Mucosa of descending colon (tissue), 3 donors: Measurements from ENCODE around the gene OPCML. TPM values are rescaled to one million over a fixed set of nuclear protein-coding genes. Genes with fewer than 3 reads are reported as not detected.

Experiments
- ATAC-seq: fragments of 200-7000 bp; cut with Tn5 transposase; one replicate; pipeline ENCODE4 v1.9.1; 2020; ENCODE audit warnings: mild to moderate bottlenecking, moderate library complexity
- DNase-seq, 3 donors: peaks; one replicate each; pipeline ENCODE4 v3.0.0-alpha.2; 2020
- H3K36me3 ChIP-seq: fragments of 200-600 bp; one replicate; pipeline ENCODE4 v1.8.0; 2021; ENCODE audit warnings: low read depth, mild to moderate bottlenecking
- H3K4me1 ChIP-seq: fragments of 200-600 bp; one replicate; pipeline ENCODE4 v1.8.0; 2021; ENCODE audit warnings: low read depth, mild to moderate bottlenecking
- H3K4me3 ChIP-seq: fragments of 200-600 bp; one replicate; pipeline ENCODE4 v1.8.0; 2021; ENCODE audit warnings: mild to moderate bottlenecking
- H3K9me3 ChIP-seq: fragments of 200-600 bp; one replicate; pipeline ENCODE4 v1.8.0; 2021; ENCODE audit warnings: mild to moderate bottlenecking
- CTCF ChIP-seq: fragments of 200-600 bp; IDR thresholded peaks from one replicate; pipeline ENCODE4 v1.8.0; 2022; ENCODE audit warnings: antibody characterized with exemption, mild to moderate bottlenecking
- intact Hi-C, 2 donors: fragments of 100-400 bp; cut with DNase I in 1 of 2; cut with micrococcal nuclease in 1 of 2; formaldehyde crosslinking; loops; one replicate each; pipeline versions ENCODE4 v1.11.0 to v1.11.1; 2022; cut with DNase I, micrococcal nuclease
- total RNA-seq, 3 donors: library from RNA; stranded (reverse); fragmentation: NEBNext Ultra II Directional in 2 of 3; extraction: Animal tissue kit (Norgen Biotek cat#: 25700) in 2 of 3; gene quantifications; one replicate each; pipeline versions ENCODE4 v1.2.1 to v1.2.4, GENCODE V29; 2021 to 2023
- donor health status: DM: no; HTN: no; CAD: no; lungs with moderate emphysema.
- donor health status: DM: no; HTN: no; CAD: no.
- donor health status: DM: no; HTN: yes; CAD: no.

The OPCML gene
- total RNA-seq, 3 donors from 2014 or later = 0.10 to 0.47 TPM; not detected in 1

DNA sequence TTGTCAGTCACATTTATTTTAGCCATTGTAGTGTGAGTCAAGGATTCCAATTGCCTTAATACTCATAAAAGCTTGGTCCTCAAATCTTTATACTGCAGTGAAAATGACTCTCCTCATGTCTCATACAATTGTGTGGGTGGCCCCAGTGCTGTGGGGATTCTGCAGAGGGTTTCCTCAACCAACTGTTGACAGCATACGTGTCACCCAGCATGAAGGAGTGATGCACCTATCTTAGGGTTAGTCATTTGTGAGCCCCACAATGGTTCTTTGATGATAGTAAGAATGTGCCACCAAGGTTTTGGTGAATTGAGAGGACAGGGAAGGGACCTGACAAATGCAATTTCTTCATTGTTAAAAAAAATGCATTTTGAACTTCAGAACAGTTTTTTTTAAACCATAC, 1046.2 kb downstream of the OPCML start:
- Histone ChIP-seq H3K4me3 (no peak overlapping the region), H3K4me1 (no peaks in the 10 kb centered on the region), H3K9me3 (peaks cover 45% of the 10 kb centered on the region), H3K36me3 (no peaks in the 10 kb centered on the region)
- DNase-seq (no peak), ATAC-seq (no peak)
- intact Hi-C loops = no loop called here
- no peak for TF ChIP-seq CTCF

- Histone ChIP-seq H3K4me3 (no peak overlapping the region), H3K4me1 (no peaks in the 10 kb centered on the region), H3K36me3 (no peaks in the 10 kb centered on the region), H3K9me3 (peaks cover 15% of the 10 kb centered on the region)
- ATAC-seq (no peak), DNase-seq (no peak)
- TF ChIP-seq CTCF = no peak
- intact Hi-C loops = no loop called here
These were observed 1057.3 kb downstream of the OPCML start for GRCh38 chr11:132475026-132475425.

GRCh38 chr11:132472411-132473172, 1059.7 kb downstream of the OPCML start:
- Histone ChIP-seq H3K36me3 (no peaks in the 10 kb centered on the region), H3K9me3 (peaks cover 11% of the 10 kb centered on the region), H3K4me1 (no peaks in the 10 kb centered on the region), H3K4me3 (no peak overlapping the region)
- ATAC-seq (no peak), DNase-seq (no peak)
- TF ChIP-seq CTCF = no peak
- intact Hi-C loops = no loop called here

- H3K9me3 ChIP-seq = peaks cover 11% of the 10 kb centered on the region
- DNase-seq (no peak), ATAC-seq (no peak)
- intact Hi-C loops = no loop called here
- no peak for TF ChIP-seq CTCF
- no peaks in the 10 kb centered on the region for H3K36me3 ChIP-seq
- no peak overlapping the region for H3K4me3 ChIP-seq
- H3K4me1 ChIP-seq = no peaks in the 10 kb centered on the region
These were observed 1060.8 kb downstream of the OPCML start for GRCh38 chr11:132471466-132471865.

DNA sequence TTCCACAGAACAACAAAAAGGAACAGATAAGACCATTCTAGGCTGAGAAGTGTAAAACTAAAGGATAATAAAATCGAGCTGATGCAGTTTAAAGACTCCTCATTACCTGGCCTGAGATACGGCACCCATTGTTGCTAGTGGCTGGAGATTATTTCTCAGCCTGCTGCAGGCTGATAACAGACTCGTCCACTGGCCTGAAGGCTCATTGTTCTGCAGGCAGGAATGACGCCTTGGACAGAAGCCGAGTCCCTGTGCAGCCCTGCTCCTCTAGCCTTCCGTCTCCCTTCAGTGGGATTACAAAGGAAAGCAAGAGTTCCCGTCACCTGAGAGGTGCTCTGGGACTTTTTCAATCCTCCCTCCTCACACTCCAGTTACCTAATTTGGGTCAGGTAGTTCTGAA, 1065.3 kb downstream of the OPCML start:
- DNase-seq = no peak
- Histone ChIP-seq H3K4me3 (no peak overlapping the region), H3K4me1 (no peaks in the 10 kb centered on the region), H3K36me3 (no peaks in the 10 kb centered on the region), H3K9me3 (peaks cover 7% of the 10 kb centered on the region)
- intact Hi-C loops = no loop called here
- TF ChIP-seq CTCF = no peak
- no peak for ATAC-seq

DNA sequence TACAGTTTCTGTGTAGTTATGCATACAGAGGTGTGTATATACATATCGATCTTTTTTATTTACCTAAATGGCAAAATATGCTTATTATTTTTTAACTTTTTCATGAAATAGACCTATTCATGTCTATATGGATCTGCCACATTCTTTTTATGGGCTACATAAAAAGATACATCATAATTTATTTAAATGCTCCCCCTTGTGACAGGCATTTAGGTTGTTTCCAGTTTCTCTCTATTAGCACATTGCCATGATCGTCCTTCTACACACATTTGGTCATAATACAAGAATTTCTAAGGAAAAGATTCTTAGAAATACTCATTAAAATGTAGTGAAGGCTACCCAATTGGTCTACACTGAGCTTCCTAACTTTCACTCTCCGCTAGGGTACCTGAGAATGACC, 1067.4 kb downstream of the OPCML start:
- Histone ChIP-seq H3K4me3 (no peak overlapping the region), H3K4me1 (no peaks in the 10 kb centered on the region), H3K9me3 (peaks cover 14% of the 10 kb centered on the region), H3K36me3 (no peaks in the 10 kb centered on the region)
- ATAC-seq (no peak), DNase-seq (no peak)
- intact Hi-C loops = no loop called here
- no peak for TF ChIP-seq CTCF
